OCI-LY1 (cell line): ENCODE results near the gene HERC6.

Experiments used
- H2AFZ ChIP-seq: fragments of 200-600 bp; sonication (generic), shearing (Covaris generic); 2 replicates; pipeline ENCODE4 v1.6.0; 2014; ENCODE audit warnings: antibody characterized with exemption, mild to moderate bottlenecking, low read length
- H3F3A ChIP-seq: fragments of 200-600 bp; sonication (generic), shearing (Covaris generic); 2 replicates; pipeline ENCODE4 v1.6.0; 2014; ENCODE audit warnings: mild to moderate bottlenecking, antibody characterized with exemption, low read length, moderate library complexity; ENCODE audit not compliant: insufficient read depth
- H3K27ac ChIP-seq: fragments of 200-600 bp; sonication (generic); 2 replicates; pipeline ENCODE4 v1.5.1; 2014; ENCODE audit warnings: low read length, mixed run types, mild to moderate bottlenecking, low read depth; ENCODE audit not compliant: poor library complexity, severe bottlenecking
- H3K27me3 ChIP-seq: fragments of 200-600 bp; sonication (generic); 2 replicates; pipeline ENCODE4 v1.6.0; 2014; ENCODE audit warnings: antibody characterized with exemption, mild to moderate bottlenecking, low read length, moderate library complexity; ENCODE audit not compliant: insufficient read depth
- H3K36me3 ChIP-seq: fragments of 200-600 bp; sonication (generic); 2 replicates; pipeline ENCODE4 v1.6.1; 2014; ENCODE audit warnings: mild to moderate bottlenecking, antibody characterized with exemption, low read length, moderate library complexity, mixed read lengths; ENCODE audit not compliant: insufficient read depth
- H3K4me1 ChIP-seq: fragments of 200-600 bp; sonication (generic); 2 replicates; pipeline ENCODE4 v1.5.1; 2014; ENCODE audit warnings: mild to moderate bottlenecking, low read length, moderate library complexity; ENCODE audit not compliant: insufficient read depth, severe bottlenecking
- H3K4me2 ChIP-seq: fragments of 200-600 bp; sonication (generic), shearing (Covaris generic); 2 replicates; pipeline ENCODE4 v1.6.1; 2014; ENCODE audit warnings: low read length
- H3K4me3 ChIP-seq: fragments of 200-600 bp; sonication (generic); 2 replicates; pipeline ENCODE4 v1.5.1; 2014; ENCODE audit warnings: low read length, low read depth, mild to moderate bottlenecking, mixed read lengths; ENCODE audit not compliant: poor library complexity, severe bottlenecking
- H3K79me2 ChIP-seq: fragments of 200-600 bp; shearing (Covaris generic); 2 replicates; pipeline ENCODE4 v1.6.1; 2016; ENCODE audit warnings: mixed run types, low read length, mixed read lengths; ENCODE audit not compliant: insufficient read depth
- H3K9ac ChIP-seq: fragments of 200-600 bp; sonication (generic), shearing (Covaris generic); 2 replicates; pipeline ENCODE4 v1.6.1; 2014; ENCODE audit warnings: mild to moderate bottlenecking, low read length, mixed read lengths
- H3K9me2 ChIP-seq: fragments of 200-600 bp; sonication (generic), shearing (Covaris generic); 2 replicates; pipeline ENCODE4 v1.6.1; 2014; ENCODE audit warnings: low read depth, mild to moderate bottlenecking, low read length, mixed read lengths
- H3K9me3 ChIP-seq: fragments of 200-600 bp; shearing (Covaris generic); 2 replicates; pipeline ENCODE4 v1.6.1; 2014; ENCODE audit warnings: low read length, mixed read lengths
- H4K20me1 ChIP-seq: fragments of 200-600 bp; sonication (generic), shearing (Covaris generic); 2 replicates; pipeline ENCODE4 v1.6.0; 2016; ENCODE audit warnings: mild to moderate bottlenecking, low read length; ENCODE audit not compliant: insufficient read depth
- EZH2 ChIP-seq: fragments of 200-600 bp; sonication (generic), shearing (Covaris generic); IDR thresholded peaks from 2 replicates; pipeline ENCODE4 v1.8.0; 2017; ENCODE audit warnings: borderline replicate concordance, mixed run types, mild to moderate bottlenecking, antibody characterized with exemption, low read length, moderate library complexity, mixed read lengths
- TF ChIP-seq, protein P1 (sequence below): fragments of 200-600 bp; sonication (generic), shearing (Covaris generic); IDR thresholded peaks from 2 replicates; pipeline ENCODE4 v1.5.1; 2017; ENCODE audit warnings: mild to moderate bottlenecking, antibody characterized with exemption, low read length, moderate library complexity, mixed read lengths

The HERC6 gene

DNA sequence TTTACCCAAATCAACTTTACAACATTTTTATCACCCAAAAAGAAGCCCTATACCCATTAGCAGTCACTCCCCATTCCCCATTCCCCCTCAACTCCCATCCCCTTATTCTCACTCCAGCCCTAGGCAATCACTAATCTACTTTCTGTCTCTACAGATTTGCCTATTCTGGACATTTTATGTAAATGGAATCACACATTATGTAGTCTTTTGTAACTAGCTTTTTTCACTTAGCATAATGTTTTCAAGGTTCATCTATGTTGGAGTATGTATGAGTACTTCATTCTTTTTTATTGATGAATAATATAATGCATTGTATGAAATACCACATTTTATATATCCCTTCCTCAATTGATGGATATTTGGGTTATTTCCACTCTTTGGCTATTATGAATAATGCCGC, 42.2 kb downstream of the HERC6 start:
- Histone ChIP-seq H3K4me3 (no peak overlapping the region), H3K4me1 (no peaks in the 10 kb centered on the region), H3F3A (no peaks in the 10 kb centered on the region), H3K27me3 (no peaks in the 10 kb centered on the region), H3K27ac (no peak overlapping the region), H2AFZ (no peak overlapping the region), H3K36me3 (no peaks in the 10 kb centered on the region), H3K9ac (no peak overlapping the region), H4K20me1 (no peaks in the 10 kb centered on the region), H3K9me2 (no peaks in the 10 kb centered on the region), H3K9me3 (no peaks in the 10 kb centered on the region), H3K4me2 (no peak overlapping the region), H3K79me2 (no peaks in the 10 kb centered on the region)
- TF ChIP-seq, protein P1, sequence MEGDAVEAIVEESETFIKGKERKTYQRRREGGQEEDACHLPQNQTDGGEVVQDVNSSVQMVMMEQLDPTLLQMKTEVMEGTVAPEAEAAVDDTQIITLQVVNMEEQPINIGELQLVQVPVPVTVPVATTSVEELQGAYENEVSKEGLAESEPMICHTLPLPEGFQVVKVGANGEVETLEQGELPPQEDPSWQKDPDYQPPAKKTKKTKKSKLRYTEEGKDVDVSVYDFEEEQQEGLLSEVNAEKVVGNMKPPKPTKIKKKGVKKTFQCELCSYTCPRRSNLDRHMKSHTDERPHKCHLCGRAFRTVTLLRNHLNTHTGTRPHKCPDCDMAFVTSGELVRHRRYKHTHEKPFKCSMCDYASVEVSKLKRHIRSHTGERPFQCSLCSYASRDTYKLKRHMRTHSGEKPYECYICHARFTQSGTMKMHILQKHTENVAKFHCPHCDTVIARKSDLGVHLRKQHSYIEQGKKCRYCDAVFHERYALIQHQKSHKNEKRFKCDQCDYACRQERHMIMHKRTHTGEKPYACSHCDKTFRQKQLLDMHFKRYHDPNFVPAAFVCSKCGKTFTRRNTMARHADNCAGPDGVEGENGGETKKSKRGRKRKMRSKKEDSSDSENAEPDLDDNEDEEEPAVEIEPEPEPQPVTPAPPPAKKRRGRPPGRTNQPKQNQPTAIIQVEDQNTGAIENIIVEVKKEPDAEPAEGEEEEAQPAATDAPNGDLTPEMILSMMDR = no peak
- no peak for TF ChIP-seq EZH2

DNA sequence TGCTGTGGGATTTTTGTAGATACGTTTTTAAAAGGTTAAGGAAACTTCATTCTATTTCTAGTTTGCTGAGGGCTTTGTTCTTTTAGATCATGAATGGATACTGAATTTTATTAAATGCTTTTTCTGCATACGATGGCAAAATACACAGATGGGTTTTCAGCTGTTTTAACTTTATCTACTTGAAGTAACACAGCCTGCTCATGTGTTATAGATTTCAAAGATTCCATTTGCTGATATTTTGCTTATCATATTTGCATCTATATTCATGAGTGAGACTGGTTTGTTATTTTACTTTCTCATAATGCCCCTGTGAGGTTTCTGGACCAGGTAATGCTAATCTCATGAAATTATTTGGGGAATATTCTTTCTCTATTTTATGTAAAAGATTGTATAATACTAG, 43.8 kb downstream of the HERC6 start:
- no peak overlapping the region; the same call in 1 of the 2 replicates for H2AFZ ChIP-seq
- no peak overlapping the region for H3K4me2 ChIP-seq
- H3K9ac ChIP-seq = no peak overlapping the region
- H3K9me3 ChIP-seq = no peaks in the 10 kb centered on the region
- no peak for TF ChIP-seq EZH2
- TF ChIP-seq, protein P1 = no peak
- H3K27me3 ChIP-seq = no peaks in the 10 kb centered on the region
- H3K9me2 ChIP-seq = no peaks in the 10 kb centered on the region
- H3K4me3 ChIP-seq = no peak overlapping the region
- no peak overlapping the region for H3K27ac ChIP-seq
- no peaks in the 10 kb centered on the region for H3F3A ChIP-seq
- H4K20me1 ChIP-seq = no peaks in the 10 kb centered on the region
- H3K36me3 ChIP-seq = no peaks in the 10 kb centered on the region
- no peaks in the 10 kb centered on the region for H3K79me2 ChIP-seq
- no peaks in the 10 kb centered on the region for H3K4me1 ChIP-seq

DNA sequence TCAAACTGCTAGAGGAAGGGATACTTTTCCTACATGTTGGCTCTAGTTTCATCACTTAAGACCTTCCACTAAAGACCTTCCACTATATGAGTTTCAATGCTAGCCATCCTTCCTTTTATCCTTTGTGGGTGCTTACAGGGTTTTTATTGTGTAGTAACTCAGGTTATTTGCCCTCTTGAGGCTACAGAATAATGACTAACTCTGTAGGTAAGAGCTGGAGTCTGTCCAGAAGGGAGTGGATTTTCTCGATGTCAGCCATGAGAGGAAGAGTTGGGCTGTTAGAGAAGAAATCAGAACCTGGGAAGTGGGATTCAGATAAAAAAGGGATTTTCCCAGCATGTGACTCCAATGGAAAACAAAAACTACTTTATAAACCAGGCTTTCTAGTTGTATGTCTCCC, 50.7 kb downstream of the HERC6 start:
- no peaks in the 10 kb centered on the region for H3K36me3 ChIP-seq
- H3K79me2 ChIP-seq = no peaks in the 10 kb centered on the region
- H3K27me3 ChIP-seq = no peaks in the 10 kb centered on the region
- no peak overlapping the region for H3K27ac ChIP-seq
- no peaks in the 10 kb centered on the region for H3F3A ChIP-seq
- no peak overlapping the region for H3K9ac ChIP-seq
- no peak overlapping the region for H3K4me3 ChIP-seq
- H3K4me2 ChIP-seq = no peak overlapping the region
- TF ChIP-seq EZH2 = no peak
- TF ChIP-seq, protein P1 = no peak
- no peaks in the 10 kb centered on the region for H3K9me2 ChIP-seq
- no peak overlapping the region for H2AFZ ChIP-seq
- no peaks in the 10 kb centered on the region for H3K9me3 ChIP-seq
- no peaks in the 10 kb centered on the region for H4K20me1 ChIP-seq
- no peaks in the 10 kb centered on the region for H3K4me1 ChIP-seq
